GM18498 (cell line): ENCODE results near the gene ASIP.
"Not testable (repeated sequence)": the region's sequence is repeated elsewhere in the genome, so short reads cannot be mapped to it uniquely, and the experiment has no call there.

Source experiments
- ATAC-seq: cut with Tn5 transposase; IDR thresholded peaks from one replicate; pipeline ENCODE4 v1.9.1; 2021; ENCODE audit warnings: mild to moderate bottlenecking, moderate library complexity; ENCODE audit not compliant: unreplicated experiment

ASIP gene

DNA sequence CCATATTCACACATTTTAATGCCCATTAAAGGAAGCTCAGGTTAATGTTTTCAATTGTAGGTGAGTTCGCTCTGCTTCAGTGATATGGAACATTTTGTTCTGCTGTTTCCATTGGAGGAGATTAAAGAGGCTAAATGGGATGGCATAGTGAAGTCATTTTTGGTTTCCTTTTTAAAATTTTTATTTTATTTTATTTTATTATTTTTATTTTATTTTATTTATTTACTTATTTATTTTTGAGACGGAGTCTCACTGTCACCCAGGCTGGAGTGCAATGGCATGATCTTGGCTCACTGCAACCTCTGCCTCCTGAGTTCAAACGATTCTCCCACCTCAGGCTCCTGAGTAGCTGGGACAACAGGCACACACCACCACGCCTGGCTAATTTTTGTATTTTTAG, 792 bp downstream of the ASIP start:
- not testable (repeated sequence) for ATAC-seq

DNA sequence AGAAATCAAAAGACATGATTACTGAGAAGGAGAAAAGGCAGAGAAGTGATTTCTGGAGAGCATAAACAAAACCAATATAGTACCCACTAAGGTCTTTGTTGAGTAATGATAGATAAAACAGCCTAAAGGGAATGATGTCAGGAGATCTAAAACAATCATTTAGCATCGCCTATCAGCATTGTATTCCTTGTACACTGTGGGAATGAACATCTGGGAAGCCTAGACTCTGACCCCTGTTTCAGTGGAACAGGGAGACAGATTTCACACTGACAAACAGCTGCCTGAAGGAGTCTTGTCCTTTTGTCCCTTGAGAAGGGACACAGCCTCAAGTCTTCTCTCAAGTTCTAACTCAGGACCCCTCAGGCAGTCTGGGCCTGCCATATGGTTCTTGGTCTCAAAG, 1.7 kb downstream of the ASIP start:
- no peak for ATAC-seq

DNA sequence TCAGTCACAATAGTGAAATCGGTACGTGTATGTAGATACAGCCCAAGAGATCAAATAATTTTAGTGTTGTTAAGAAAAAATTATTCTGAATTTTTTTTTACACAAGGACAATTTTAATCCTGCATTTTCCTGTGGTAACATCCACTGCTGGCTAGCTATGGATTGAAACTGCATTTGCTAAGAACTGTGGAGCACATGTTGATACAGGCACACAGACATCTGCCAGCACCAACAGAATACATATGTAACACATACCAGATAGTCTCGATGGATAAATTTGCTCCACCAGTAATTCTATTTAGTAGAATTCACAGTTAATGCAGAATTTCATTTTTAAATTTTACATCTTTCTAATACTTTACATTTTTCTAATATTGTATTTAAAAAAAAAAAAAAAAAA, 2.2 kb downstream of the ASIP start:
- ATAC-seq, result no peak

DNA sequence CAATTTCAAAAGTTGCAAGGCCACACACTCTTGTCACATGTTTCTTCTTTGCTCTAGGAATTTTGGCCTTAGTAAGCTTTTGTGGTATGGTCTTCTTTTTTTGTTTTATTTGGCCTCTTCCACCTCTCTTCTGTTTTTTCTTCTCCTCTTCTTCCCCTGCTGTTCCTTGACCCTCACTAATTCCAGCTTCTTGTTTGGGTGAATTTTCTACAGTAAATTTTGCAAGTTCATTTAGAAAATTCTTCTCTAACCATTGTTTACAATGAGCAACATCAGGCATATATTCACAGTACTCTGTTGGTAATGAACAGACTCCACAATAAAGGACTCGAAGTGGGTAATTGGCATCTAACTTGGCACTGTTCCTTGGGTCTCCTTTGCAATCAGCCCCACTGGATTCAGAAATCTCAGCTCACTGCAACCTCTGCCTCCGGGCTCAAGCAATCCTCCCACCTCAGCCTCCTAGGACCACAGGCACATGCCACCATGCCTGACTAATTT, 5.0 kb downstream of the ASIP start:
- no peak for ATAC-seq

GRCh38 chr20:34249291-34249690, 8.1 kb downstream of the ASIP start:
- no peak for ATAC-seq

DNA sequence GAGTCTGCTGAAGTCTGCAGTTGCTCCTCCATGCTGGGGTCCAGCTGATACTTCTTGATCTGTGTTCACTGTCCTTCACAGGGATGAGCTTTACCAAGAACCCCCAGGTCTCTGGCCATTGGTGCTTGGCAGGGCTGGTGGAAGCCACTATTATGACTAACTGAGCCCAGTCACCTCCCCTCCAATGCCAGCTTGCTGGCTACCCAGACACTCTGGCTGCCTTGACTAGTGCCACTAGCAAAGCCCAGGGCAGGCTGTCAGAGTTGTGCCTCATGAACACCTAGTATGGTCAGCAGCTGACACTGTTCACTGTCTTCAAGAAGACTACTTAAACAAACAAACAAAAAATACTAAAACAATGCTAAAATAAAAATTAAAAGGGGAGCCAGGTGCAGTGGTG, 8.8 kb downstream of the ASIP start:
- ATAC-seq, result no peak

DNA sequence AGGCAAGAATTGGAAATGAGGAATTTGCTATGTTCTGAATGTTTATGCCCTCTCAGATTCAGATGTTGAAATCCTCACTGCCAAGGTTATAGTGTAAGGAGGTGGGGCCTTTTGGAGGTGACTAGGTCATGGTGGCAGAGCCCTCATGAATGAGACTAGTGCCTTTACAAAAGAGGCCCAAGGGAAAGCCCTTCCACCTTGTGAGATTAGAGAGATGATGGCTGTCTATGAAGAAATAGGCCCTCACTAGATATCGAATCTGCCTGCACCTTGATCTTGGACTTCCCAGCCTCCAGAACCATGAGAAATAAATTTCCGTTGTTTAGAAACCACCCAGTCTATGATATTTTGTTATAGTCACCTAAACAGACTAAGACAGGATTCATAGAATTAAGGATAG, 10.4 kb downstream of the ASIP start:
- no peak for ATAC-seq

- not testable (repeated sequence) for ATAC-seq
These were observed 11.3 kb downstream of the ASIP start for GRCh38 chr20:34252431-34253086.

DNA sequence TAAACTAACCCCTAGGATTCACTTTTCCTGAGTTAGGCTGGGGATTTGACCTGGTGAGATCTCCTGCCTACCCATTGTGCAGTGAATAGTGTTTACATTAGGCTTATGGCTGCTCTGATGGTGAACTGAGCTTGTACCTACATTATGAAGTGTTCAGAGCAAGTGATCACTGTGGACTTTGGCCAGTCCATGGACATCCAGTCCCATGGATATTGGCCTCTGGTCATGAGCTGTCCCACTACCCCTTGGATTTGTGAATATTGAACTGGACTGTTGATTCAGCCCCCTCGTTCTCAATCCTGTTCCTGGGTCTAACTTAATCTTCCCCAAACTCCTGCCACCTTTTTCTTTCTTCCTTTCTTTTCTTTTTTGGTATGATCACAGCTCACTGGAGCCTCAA, 13.8 kb downstream of the ASIP start:
- ATAC-seq, result no peak

DNA sequence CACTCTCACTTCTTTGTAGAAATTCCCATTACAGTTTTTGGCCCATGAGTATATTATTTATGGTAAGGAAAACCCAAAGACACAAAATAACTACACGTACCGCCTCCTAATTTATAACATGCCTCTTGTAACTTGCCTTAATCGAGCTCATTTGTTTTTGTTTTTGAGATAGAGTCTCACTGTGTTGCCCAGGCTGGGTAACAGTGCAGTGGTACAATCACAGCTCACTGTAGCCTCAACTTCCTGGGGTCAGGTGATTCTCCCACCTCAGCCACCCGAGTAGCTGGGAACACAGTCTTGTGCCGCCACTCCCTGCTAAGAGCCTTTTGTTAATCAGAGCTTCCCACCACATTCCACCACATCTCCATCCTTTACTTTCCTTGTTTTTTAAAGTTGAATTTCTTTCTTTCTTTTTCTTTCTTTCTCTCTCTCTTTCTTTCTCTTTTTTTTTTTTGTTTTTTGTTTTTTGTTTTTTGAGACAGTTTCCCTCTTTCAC, 15.5 kb downstream of the ASIP start:
- ATAC-seq, result no peak

- no peak for ATAC-seq
These were observed 19.2 kb downstream of the ASIP start for GRCh38 chr20:34260208-34260942.

DNA sequence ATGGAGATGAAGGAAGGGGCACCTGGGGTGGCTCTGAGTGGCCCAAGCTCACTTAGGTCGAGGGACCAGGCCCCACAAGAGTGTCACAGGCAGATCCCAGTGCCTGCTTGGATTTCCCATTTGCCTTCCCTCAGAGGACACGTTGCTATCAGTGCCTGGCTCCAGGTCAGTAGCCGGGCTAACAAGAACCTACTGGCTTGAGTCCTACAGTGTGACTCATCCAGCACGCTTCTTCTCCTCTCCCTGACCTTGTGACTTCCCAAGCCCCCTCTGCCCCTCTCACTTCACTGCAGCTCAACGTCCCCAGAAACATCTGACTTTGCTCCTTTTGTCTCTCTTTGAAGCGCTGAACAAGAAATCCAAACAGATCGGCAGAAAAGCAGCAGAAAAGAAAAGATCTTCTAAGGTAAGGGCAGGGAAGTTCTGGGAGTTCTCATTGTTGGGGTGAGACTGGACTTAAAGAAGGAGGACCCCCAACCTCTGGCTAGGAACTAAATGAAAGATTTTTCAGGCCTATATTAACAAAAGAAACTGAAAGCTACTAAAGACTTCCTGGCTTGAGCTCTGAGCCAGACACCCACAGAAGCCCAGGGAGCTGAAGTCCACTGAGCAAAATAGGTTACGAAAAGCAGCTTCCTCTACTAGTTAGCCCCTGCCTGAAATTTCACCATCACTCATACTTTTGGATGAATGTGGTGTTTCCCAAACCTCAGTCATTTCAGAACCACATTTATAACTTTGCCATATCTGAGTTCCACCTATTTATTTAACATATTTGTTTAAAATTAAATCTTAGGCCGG, 21.5 kb downstream of the ASIP start:
- ATAC-seq, result no peak

GRCh38 chr20:34263468-34263867, 22.2 kb downstream of the ASIP start:
- ATAC-seq, result not testable (repeated sequence)

- no peak for ATAC-seq
These were observed 22.9 kb downstream of the ASIP start for GRCh38 chr20:34264141-34264540.

DNA sequence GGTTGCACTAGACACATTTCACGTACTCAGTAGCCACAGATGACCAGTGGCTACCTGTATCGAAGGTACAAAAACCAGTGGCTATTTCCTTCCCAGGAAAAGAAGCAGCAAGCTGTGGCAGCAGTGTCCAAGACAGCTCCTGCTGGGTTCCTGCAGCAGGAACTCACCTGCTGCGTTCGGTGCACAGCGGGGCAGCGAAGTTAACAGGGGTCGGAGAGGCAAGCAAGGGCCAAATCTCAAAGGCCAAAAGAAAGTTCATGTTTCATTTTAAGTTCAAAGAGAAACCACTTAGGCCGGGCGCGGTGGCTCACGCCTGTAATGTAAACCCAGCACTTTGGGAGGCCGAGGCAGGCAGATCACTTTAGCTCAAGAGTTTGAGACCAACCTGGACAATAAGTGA, 26.9 kb downstream of the ASIP start:
- no peak for ATAC-seq

GRCh38 chr20:34268851-34269636, 27.8 kb downstream of the ASIP start:
- ATAC-seq, result no peak

DNA sequence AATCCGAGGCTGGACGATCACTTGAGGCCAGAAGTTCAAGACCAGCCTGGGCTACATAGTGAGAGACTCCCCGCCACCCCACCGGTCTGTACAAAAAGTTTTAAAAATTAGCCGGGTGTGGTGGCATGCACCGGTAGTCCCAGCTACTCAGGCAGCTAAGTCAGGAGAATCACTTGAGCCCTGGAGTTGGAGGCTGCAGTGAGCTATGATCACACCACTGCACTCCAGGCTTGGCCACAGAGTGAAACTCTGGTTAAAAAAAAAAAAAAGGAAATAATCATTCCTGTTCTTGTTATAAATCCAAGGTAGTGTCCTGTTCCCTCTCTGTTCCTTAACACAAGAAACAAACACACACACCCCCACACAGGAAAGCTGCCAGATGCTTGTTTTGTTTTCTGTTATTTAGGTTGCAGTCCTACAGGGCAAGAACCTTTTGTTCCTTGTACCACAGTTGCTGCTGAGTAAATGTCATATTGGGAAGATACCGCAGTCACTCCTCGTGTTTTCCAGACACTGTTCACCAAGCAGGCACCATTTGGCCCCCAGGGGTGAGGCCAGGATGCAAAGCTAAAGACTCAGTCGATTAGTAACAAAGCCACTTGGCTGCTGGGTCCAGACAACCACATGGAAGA, 28.9 kb downstream of the ASIP start:
- no peak for ATAC-seq

- ATAC-seq, result no peak
These were observed 30.7 kb downstream of the ASIP start for GRCh38 chr20:34271956-34272355.

GRCh38 chr20:34274694-34275093, 33.5 kb downstream of the ASIP start:
- no peak for ATAC-seq

DNA sequence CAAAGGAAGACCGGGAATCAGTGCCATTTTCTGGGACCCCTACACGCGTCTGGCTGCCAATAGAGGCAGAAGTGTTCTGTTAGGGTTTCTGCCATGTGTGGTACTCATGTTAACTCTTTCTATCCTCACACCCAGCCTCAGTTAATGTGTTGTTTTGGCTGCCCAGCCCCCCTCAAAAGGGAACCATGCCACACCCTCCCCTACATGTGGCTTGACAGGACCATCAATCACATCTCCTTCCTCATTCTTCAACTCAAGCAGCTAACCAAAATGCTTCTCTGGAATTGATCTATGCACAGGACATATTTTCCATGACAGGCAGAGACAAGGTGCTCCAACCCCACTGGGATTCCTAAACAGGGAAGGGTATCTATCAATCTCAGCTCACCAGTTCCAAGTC, 40.0 kb downstream of the ASIP start:
- no peak for ATAC-seq
